ENCODE measurements around the gene PARVB.

- no peak for TF ChIP-seq ZNF274 (IDR thresholded peaks at IDR 0.05; ENCODE audit: low read depth, low read length)
- no peak for TF ChIP-seq SUZ12 (IDR thresholded peaks at IDR 0.05; ENCODE audit: extremely low read depth, insufficient read depth, insufficient read length)
Observed at GRCh38 chr22:43975041-43975440, 49.1 kb upstream of the PARVB start.

Measured in NT2/D1 (cell line).